Activated naive CD4-positive, alpha-beta T cell treated with anti-CD3 and anti-CD28 coated beads for 36 hours (primary cell): ENCODE results near the gene PRKN. TPM values are rescaled to one million over a fixed set of nuclear protein-coding genes. Genes with fewer than 3 reads are reported as not detected.
"Not testable (repeated sequence)": the region's sequence is repeated elsewhere in the genome, so short reads cannot be mapped to it uniquely, and the experiment has no call there.

Experiments
- CTCF ChIA-PET: fragments of 350-600 bp; sonication (Branson Sonifier 250); formaldehyde crosslinking; loops from one replicate; lab custom pipeline; 2021; ENCODE audit warnings: antibody characterized with exemption; lab: Charles Lee
- DNase-seq: peaks from one replicate; pipeline ENCODE4 v3.0.0-alpha.2; 2020
- H3K27ac Mint-ChIP-seq: one replicate; pipeline ENCODE4 v1.8.0; 2021; ENCODE audit warnings: mild to moderate bottlenecking, mixed read lengths
- H3K27me3 Mint-ChIP-seq: one replicate; pipeline ENCODE4 v1.8.0; 2021; ENCODE audit warnings: low read depth, mixed read lengths
- H3K36me3 Mint-ChIP-seq: one replicate; pipeline ENCODE4 v1.8.0; 2021; ENCODE audit warnings: low read depth, mixed read lengths
- H3K4me1 Mint-ChIP-seq: one replicate; pipeline ENCODE4 v1.8.0; 2021; ENCODE audit warnings: low read depth, mixed read lengths
- H3K4me3 Mint-ChIP-seq: one replicate; pipeline ENCODE4 v1.8.0; 2021; ENCODE audit warnings: mild to moderate bottlenecking, moderate library complexity, mixed read lengths
- H3K9me3 Mint-ChIP-seq: one replicate; pipeline ENCODE4 v1.8.0; 2021; ENCODE audit warnings: mixed read lengths
- intact Hi-C: fragments of 100-400 bp; cut with micrococcal nuclease; formaldehyde crosslinking; loops from one replicate; pipeline ENCODE4 v1.15.1; 2023
- total RNA-seq, 2 experiments: library from RNA; stranded (reverse); gene quantifications; one replicate each; pipeline ENCODE4 v1.2.3, GENCODE V29; 2021

PRKN gene
- total RNA-seq, 2 experiments from 2014 or later: 0.33 to 0.72 TPM

GRCh38 chr6:161314541-161315245 lies 1412.9 kb downstream of the PRKN start:
- H3K27me3 Mint-ChIP-seq, H3K4me1 Mint-ChIP-seq, intact Hi-C loops, DNase-seq, CTCF ChIA-PET, H3K4me3 Mint-ChIP-seq, H3K9me3 Mint-ChIP-seq, H3K36me3 Mint-ChIP-seq, H3K27ac Mint-ChIP-seq: not testable (repeated sequence)

GRCh38 chr6:161313940-161314509 lies 1413.5 kb downstream of the PRKN start:
- Mint-ChIP-seq H3K4me1 (no peaks in the 10 kb centered on the region), H3K27me3 (peaks cover 4% of the 10 kb centered on the region), H3K27ac (no peak overlapping the region), H3K4me3 (no peak overlapping the region), H3K9me3 (peaks cover 2% of the 10 kb centered on the region), H3K36me3 (no peaks in the 10 kb centered on the region)
- no peak for DNase-seq
- CTCF ChIA-PET: no interaction called here
- intact Hi-C loops: no loop called here

- H3K4me1 Mint-ChIP-seq, H3K27me3 Mint-ChIP-seq, H3K27ac Mint-ChIP-seq, CTCF ChIA-PET, H3K36me3 Mint-ChIP-seq, H3K9me3 Mint-ChIP-seq, H3K4me3 Mint-ChIP-seq, intact Hi-C loops, DNase-seq: not testable (repeated sequence)
Measured at GRCh38 chr6:161313475-161313874, 1414.1 kb downstream of the PRKN start.

GRCh38 chr6:161309774-161310173 lies 1417.8 kb downstream of the PRKN start:
- H3K9me3 Mint-ChIP-seq, H3K4me3 Mint-ChIP-seq, H3K27ac Mint-ChIP-seq, H3K4me1 Mint-ChIP-seq, CTCF ChIA-PET, H3K27me3 Mint-ChIP-seq, H3K36me3 Mint-ChIP-seq, DNase-seq, intact Hi-C loops: not testable (repeated sequence)

- CTCF ChIA-PET: no interaction called here
- H3K4me1 Mint-ChIP-seq: no peaks in the 10 kb centered on the region
- H3K9me3 Mint-ChIP-seq: no peaks in the 10 kb centered on the region
- H3K27ac Mint-ChIP-seq: no peak overlapping the region
- intact Hi-C loops: no loop called here
- no peaks in the 10 kb centered on the region for H3K36me3 Mint-ChIP-seq
- H3K27me3 Mint-ChIP-seq: peaks cover 4% of the 10 kb centered on the region
- DNase-seq: no peak
- H3K4me3 Mint-ChIP-seq: no peak overlapping the region
Measured at GRCh38 chr6:161308075-161308655, 1419.4 kb downstream of the PRKN start.

GRCh38 chr6:161305860-161306259 lies 1421.7 kb downstream of the PRKN start:
- CTCF ChIA-PET: no interaction called here
- DNase-seq: no peak
- H3K4me1 Mint-ChIP-seq: no peaks in the 10 kb centered on the region
- no peaks in the 10 kb centered on the region for H3K9me3 Mint-ChIP-seq
- H3K4me3 Mint-ChIP-seq: no peak overlapping the region
- no peaks in the 10 kb centered on the region for H3K27me3 Mint-ChIP-seq
- intact Hi-C loops: no loop called here
- H3K27ac Mint-ChIP-seq: no peak overlapping the region
- no peaks in the 10 kb centered on the region for H3K36me3 Mint-ChIP-seq

- DNase-seq: no peak
- CTCF ChIA-PET: no interaction called here
- intact Hi-C loops: no loop called here
- no peaks in the 10 kb centered on the region for H3K9me3 Mint-ChIP-seq
- no peaks in the 10 kb centered on the region for H3K27me3 Mint-ChIP-seq
- no peak overlapping the region for H3K27ac Mint-ChIP-seq
- H3K4me3 Mint-ChIP-seq: no peak overlapping the region
- no peaks in the 10 kb centered on the region for H3K36me3 Mint-ChIP-seq
- H3K4me1 Mint-ChIP-seq: no peaks in the 10 kb centered on the region
Measured at GRCh38 chr6:161303628-161304340, 1423.8 kb downstream of the PRKN start.

- H3K27ac Mint-ChIP-seq: no peak overlapping the region
- H3K4me3 Mint-ChIP-seq: no peak overlapping the region
- intact Hi-C loops: no loop called here
- CTCF ChIA-PET: no interaction called here
- H3K4me1 Mint-ChIP-seq: no peaks in the 10 kb centered on the region
- no peaks in the 10 kb centered on the region for H3K36me3 Mint-ChIP-seq
- no peaks in the 10 kb centered on the region for H3K27me3 Mint-ChIP-seq
- H3K9me3 Mint-ChIP-seq: no peaks in the 10 kb centered on the region
- DNase-seq: no peak
Measured at GRCh38 chr6:161302949-161303348, 1424.6 kb downstream of the PRKN start.

GRCh38 chr6:161301338-161301737 lies 1426.2 kb downstream of the PRKN start:
- Mint-ChIP-seq H3K36me3 (no peaks in the 10 kb centered on the region), H3K9me3 (no peaks in the 10 kb centered on the region), H3K4me1 (no peaks in the 10 kb centered on the region), H3K4me3 (no peak overlapping the region), H3K27me3 (no peaks in the 10 kb centered on the region), H3K27ac (no peak overlapping the region)
- CTCF ChIA-PET: no interaction called here
- intact Hi-C loops: no loop called here
- DNase-seq: no peak

- intact Hi-C loops: no loop called here
- no peaks in the 10 kb centered on the region for H3K4me1 Mint-ChIP-seq
- H3K36me3 Mint-ChIP-seq: no peaks in the 10 kb centered on the region
- H3K4me3 Mint-ChIP-seq: no peak overlapping the region
- no peaks in the 10 kb centered on the region for H3K27me3 Mint-ChIP-seq
- no peak overlapping the region for H3K27ac Mint-ChIP-seq
- CTCF ChIA-PET: no interaction called here
- no peak for DNase-seq
- no peaks in the 10 kb centered on the region for H3K9me3 Mint-ChIP-seq
Measured at GRCh38 chr6:161300823-161301222, 1426.7 kb downstream of the PRKN start.

GRCh38 chr6:161299726-161300125 lies 1427.8 kb downstream of the PRKN start:
- Mint-ChIP-seq H3K4me1 (no peaks in the 10 kb centered on the region), H3K36me3 (no peaks in the 10 kb centered on the region), H3K4me3 (no peak overlapping the region), H3K27me3 (no peaks in the 10 kb centered on the region), H3K27ac (no peak overlapping the region), H3K9me3 (no peaks in the 10 kb centered on the region)
- intact Hi-C loops: no loop called here
- DNase-seq: no peak
- CTCF ChIA-PET: no interaction called here
